ENCODE measurements around the gene TMEM117.
A peak's percentile ranks its signal among the peaks of the same experiment; 100 is the strongest.

TMEM117 gene

GRCh38 chr12:43812057-43812456, 23.8 kb upstream of the TMEM117 start:
- no peaks in the 10 kb centered on the region for H3K36me3 ChIP-seq (ENCODE audit: control insufficient read depth in 2 of 2, insufficient read depth in 2 of 2, low read length in 2 of 2)
- no peaks in the 10 kb centered on the region for H3K27me3 ChIP-seq (ENCODE audit: control insufficient read depth in 2 of 2, insufficient read depth in 2 of 2, low read length in 2 of 2)
- no peak overlapping the region for H3K27ac ChIP-seq (ENCODE audit: low read depth in 2 of 2, low read length in 2 of 2)
- peaks cover 0 to 3% of the 10 kb centered on the region in 2 donors for H3K4me1 ChIP-seq (ENCODE audit: control insufficient read depth in 2 of 2, insufficient read depth in 2 of 2, low read length in 2 of 2)
- no peak overlapping the region for H3K9ac ChIP-seq (ENCODE audit: low read depth in 1 of 2, low read length in 2 of 2)
- no peak overlapping the region for H3K4me3 ChIP-seq (ENCODE audit: low read length in 2 of 2)
- no peaks in the 10 kb centered on the region for H3K9me3 ChIP-seq (ENCODE audit: control insufficient read depth in 2 of 2, low read length in 2 of 2)

- Histone ChIP-seq H3K36me3 (ENCODE audit: control insufficient read depth in 2 of 2, insufficient read depth in 2 of 2, low read length in 2 of 2) (no peaks in the 10 kb centered on the region), H3K27ac (ENCODE audit: low read depth in 2 of 2, low read length in 2 of 2) (no peak overlapping the region), H3K9ac (ENCODE audit: low read depth in 1 of 2, low read length in 2 of 2) (no peak overlapping the region), H3K4me3 (ENCODE audit: low read length in 2 of 2) (no peak overlapping the region), H3K27me3 (ENCODE audit: control insufficient read depth in 2 of 2, insufficient read depth in 2 of 2, low read length in 2 of 2) (no peaks in the 10 kb centered on the region), H3K9me3 (ENCODE audit: control insufficient read depth in 2 of 2, low read length in 2 of 2) (no peaks in the 10 kb centered on the region), H3K4me1 (ENCODE audit: control insufficient read depth in 2 of 2, insufficient read depth in 2 of 2, low read length in 2 of 2) (peaks cover 0 to 3% of the 10 kb centered on the region in 2 donors)
Measured at GRCh38 chr12:43812926-43813325, 23.0 kb upstream of the TMEM117 start.

- Histone ChIP-seq H3K9me3 (ENCODE audit: control insufficient read depth in 2 of 2, low read length in 2 of 2) (no peaks in the 10 kb centered on the region), H3K27ac (ENCODE audit: low read depth in 2 of 2, low read length in 2 of 2) (no peak overlapping the region), H3K9ac (ENCODE audit: low read depth in 1 of 2, low read length in 2 of 2) (no peak overlapping the region), H3K4me3 (ENCODE audit: low read length in 2 of 2) (peak overlapping the region in 1 of 2 donors; percentile 6), H3K27me3 (ENCODE audit: control insufficient read depth in 2 of 2, insufficient read depth in 2 of 2, low read length in 2 of 2) (no peaks in the 10 kb centered on the region), H3K4me1 (ENCODE audit: control insufficient read depth in 2 of 2, insufficient read depth in 2 of 2, low read length in 2 of 2) (peaks cover 0 to 3% of the 10 kb centered on the region in 2 donors), H3K36me3 (ENCODE audit: control insufficient read depth in 2 of 2, insufficient read depth in 2 of 2, low read length in 2 of 2) (no peaks in the 10 kb centered on the region)
Measured at GRCh38 chr12:43815416-43815815, 20.5 kb upstream of the TMEM117 start.

GRCh38 chr12:43816168-43816567, 19.7 kb upstream of the TMEM117 start:
- H3K9me3 ChIP-seq (ENCODE audit: control insufficient read depth in 2 of 2, low read length in 2 of 2) = no peaks in the 10 kb centered on the region
- H3K4me1 ChIP-seq (ENCODE audit: control insufficient read depth in 2 of 2, insufficient read depth in 2 of 2, low read length in 2 of 2) = peaks cover 0 to 3% of the 10 kb centered on the region in 2 donors
- H3K27ac ChIP-seq (ENCODE audit: low read depth in 2 of 2, low read length in 2 of 2) = no peak overlapping the region
- H3K9ac ChIP-seq (ENCODE audit: low read depth in 1 of 2, low read length in 2 of 2) = no peak overlapping the region
- no peaks in the 10 kb centered on the region for H3K36me3 ChIP-seq (ENCODE audit: control insufficient read depth in 2 of 2, insufficient read depth in 2 of 2, low read length in 2 of 2)
- H3K27me3 ChIP-seq (ENCODE audit: control insufficient read depth in 2 of 2, insufficient read depth in 2 of 2, low read length in 2 of 2) = no peaks in the 10 kb centered on the region
- H3K4me3 ChIP-seq (ENCODE audit: low read length in 2 of 2) = no peak overlapping the region

GRCh38 chr12:43824207-43824775, 11.6 kb upstream of the TMEM117 start:
- no peaks in the 10 kb centered on the region for H3K9me3 ChIP-seq (ENCODE audit: control insufficient read depth in 2 of 2, low read length in 2 of 2)
- no peak overlapping the region for H3K9ac ChIP-seq (ENCODE audit: low read depth in 1 of 2, low read length in 2 of 2)
- no peak overlapping the region for H3K4me3 ChIP-seq (ENCODE audit: low read length in 2 of 2)
- no peak overlapping the region for H3K27ac ChIP-seq (ENCODE audit: low read depth in 2 of 2, low read length in 2 of 2)
- H3K4me1 ChIP-seq (ENCODE audit: control insufficient read depth in 2 of 2, insufficient read depth in 2 of 2, low read length in 2 of 2) = no peaks in the 10 kb centered on the region
- no peaks in the 10 kb centered on the region for H3K27me3 ChIP-seq (ENCODE audit: control insufficient read depth in 2 of 2, insufficient read depth in 2 of 2, low read length in 2 of 2)
- no peaks in the 10 kb centered on the region for H3K36me3 ChIP-seq (ENCODE audit: control insufficient read depth in 2 of 2, insufficient read depth in 2 of 2, low read length in 2 of 2)

- no peaks in the 10 kb centered on the region for H3K27me3 ChIP-seq (ENCODE audit: control insufficient read depth in 2 of 2, insufficient read depth in 2 of 2, low read length in 2 of 2)
- no peaks in the 10 kb centered on the region for H3K36me3 ChIP-seq (ENCODE audit: control insufficient read depth in 2 of 2, insufficient read depth in 2 of 2, low read length in 2 of 2)
- no peaks in the 10 kb centered on the region for H3K4me1 ChIP-seq (ENCODE audit: control insufficient read depth in 2 of 2, insufficient read depth in 2 of 2, low read length in 2 of 2)
- H3K4me3 ChIP-seq (ENCODE audit: low read length in 2 of 2) = no peak overlapping the region
- H3K9me3 ChIP-seq (ENCODE audit: control insufficient read depth in 2 of 2, low read length in 2 of 2) = no peaks in the 10 kb centered on the region
- H3K9ac ChIP-seq (ENCODE audit: low read depth in 1 of 2, low read length in 2 of 2) = no peak overlapping the region
- no peak overlapping the region for H3K27ac ChIP-seq (ENCODE audit: low read depth in 2 of 2, low read length in 2 of 2)
Measured at GRCh38 chr12:43826681-43827080, 9.2 kb upstream of the TMEM117 start.

- no peak overlapping the region for H3K9ac ChIP-seq (ENCODE audit: low read depth in 1 of 2, low read length in 2 of 2)
- no peak overlapping the region for H3K4me3 ChIP-seq (ENCODE audit: low read length in 2 of 2)
- H3K27me3 ChIP-seq (ENCODE audit: control insufficient read depth in 2 of 2, insufficient read depth in 2 of 2, low read length in 2 of 2) = no peaks in the 10 kb centered on the region
- no peaks in the 10 kb centered on the region for H3K9me3 ChIP-seq (ENCODE audit: control insufficient read depth in 2 of 2, low read length in 2 of 2)
- H3K36me3 ChIP-seq (ENCODE audit: control insufficient read depth in 2 of 2, insufficient read depth in 2 of 2, low read length in 2 of 2) = no peaks in the 10 kb centered on the region
- no peaks in the 10 kb centered on the region for H3K4me1 ChIP-seq (ENCODE audit: control insufficient read depth in 2 of 2, insufficient read depth in 2 of 2, low read length in 2 of 2)
- no peak overlapping the region for H3K27ac ChIP-seq (ENCODE audit: low read depth in 2 of 2, low read length in 2 of 2)
Measured at GRCh38 chr12:43827093-43827492, 8.8 kb upstream of the TMEM117 start.

GRCh38 chr12:43832463-43833168, 3.3 kb upstream of the TMEM117 start:
- Histone ChIP-seq H3K9ac (ENCODE audit: low read depth in 1 of 2, low read length in 2 of 2) (no peak overlapping the region), H3K4me3 (ENCODE audit: low read length in 2 of 2) (no peak overlapping the region), H3K4me1 (ENCODE audit: control insufficient read depth in 2 of 2, insufficient read depth in 2 of 2, low read length in 2 of 2) (peaks cover 3 to 5% of the 10 kb centered on the region in 2 donors), H3K9me3 (ENCODE audit: control insufficient read depth in 2 of 2, low read length in 2 of 2) (no peaks in the 10 kb centered on the region), H3K36me3 (ENCODE audit: control insufficient read depth in 2 of 2, insufficient read depth in 2 of 2, low read length in 2 of 2) (no peaks in the 10 kb centered on the region), H3K27me3 (ENCODE audit: control insufficient read depth in 2 of 2, insufficient read depth in 2 of 2, low read length in 2 of 2) (no peaks in the 10 kb centered on the region), H3K27ac (ENCODE audit: low read depth in 2 of 2, low read length in 2 of 2) (no peak overlapping the region)

GRCh38 chr12:43835264-43835655, 621 bp upstream of the TMEM117 start:
- Histone ChIP-seq H3K27ac (ENCODE audit: low read depth in 2 of 2, low read length in 2 of 2) (peak overlapping the region in 1 of 2 donors; percentile 93), H3K36me3 (ENCODE audit: control insufficient read depth in 2 of 2, insufficient read depth in 2 of 2, low read length in 2 of 2) (no peaks in the 10 kb centered on the region), H3K27me3 (ENCODE audit: control insufficient read depth in 2 of 2, insufficient read depth in 2 of 2, low read length in 2 of 2) (no peaks in the 10 kb centered on the region), H3K4me1 (ENCODE audit: control insufficient read depth in 2 of 2, insufficient read depth in 2 of 2, low read length in 2 of 2) (peaks cover 3 to 5% of the 10 kb centered on the region in 2 donors), H3K9me3 (ENCODE audit: control insufficient read depth in 2 of 2, low read length in 2 of 2) (no peaks in the 10 kb centered on the region), H3K4me3 (ENCODE audit: low read length in 2 of 2) (peak overlapping the region; percentile 74 to 90), H3K9ac (ENCODE audit: low read depth in 1 of 2, low read length in 2 of 2) (peak overlapping the region; percentile 78 to 84)

GRCh38 chr12:43836475-43836989, 651 bp downstream of the TMEM117 start:
- H3K36me3 ChIP-seq (ENCODE audit: control insufficient read depth in 2 of 2, insufficient read depth in 2 of 2, low read length in 2 of 2) = no peaks in the 10 kb centered on the region
- peaks cover 3 to 5% of the 10 kb centered on the region in 2 donors for H3K4me1 ChIP-seq (ENCODE audit: control insufficient read depth in 2 of 2, insufficient read depth in 2 of 2, low read length in 2 of 2)
- H3K27me3 ChIP-seq (ENCODE audit: control insufficient read depth in 2 of 2, insufficient read depth in 2 of 2, low read length in 2 of 2) = no peaks in the 10 kb centered on the region
- peak overlapping the region; percentile 74 to 90 for H3K4me3 ChIP-seq (ENCODE audit: low read length in 2 of 2)
- no peaks in the 10 kb centered on the region for H3K9me3 ChIP-seq (ENCODE audit: control insufficient read depth in 2 of 2, low read length in 2 of 2)
- H3K27ac ChIP-seq (ENCODE audit: low read depth in 2 of 2, low read length in 2 of 2) = peak overlapping the region; percentile 92 to 93
- H3K9ac ChIP-seq (ENCODE audit: low read depth in 1 of 2, low read length in 2 of 2) = peak overlapping the region; percentile 78 to 84

Measured in mucosa of rectum (tissue), 2 donors.